HEK293 (cell line): ENCODE results near the gene EQTN.

Experiments used
- ZEB2 ChIP-seq: fragments of 450-650 bp; formaldehyde crosslinking; IDR thresholded peaks from 2 replicates; pipeline ENCODE4 v1.5.1; 2016; ENCODE audit warnings: missing biosample characterization, missing genetic modification characterization
- TF ChIP-seq, protein P1 (sequence below): fragments of 450-650 bp; formaldehyde crosslinking; IDR thresholded peaks from 2 replicates; pipeline ENCODE4 v1.5.1; 2016; ENCODE audit warnings: missing biosample characterization, missing genetic modification characterization

DNA sequence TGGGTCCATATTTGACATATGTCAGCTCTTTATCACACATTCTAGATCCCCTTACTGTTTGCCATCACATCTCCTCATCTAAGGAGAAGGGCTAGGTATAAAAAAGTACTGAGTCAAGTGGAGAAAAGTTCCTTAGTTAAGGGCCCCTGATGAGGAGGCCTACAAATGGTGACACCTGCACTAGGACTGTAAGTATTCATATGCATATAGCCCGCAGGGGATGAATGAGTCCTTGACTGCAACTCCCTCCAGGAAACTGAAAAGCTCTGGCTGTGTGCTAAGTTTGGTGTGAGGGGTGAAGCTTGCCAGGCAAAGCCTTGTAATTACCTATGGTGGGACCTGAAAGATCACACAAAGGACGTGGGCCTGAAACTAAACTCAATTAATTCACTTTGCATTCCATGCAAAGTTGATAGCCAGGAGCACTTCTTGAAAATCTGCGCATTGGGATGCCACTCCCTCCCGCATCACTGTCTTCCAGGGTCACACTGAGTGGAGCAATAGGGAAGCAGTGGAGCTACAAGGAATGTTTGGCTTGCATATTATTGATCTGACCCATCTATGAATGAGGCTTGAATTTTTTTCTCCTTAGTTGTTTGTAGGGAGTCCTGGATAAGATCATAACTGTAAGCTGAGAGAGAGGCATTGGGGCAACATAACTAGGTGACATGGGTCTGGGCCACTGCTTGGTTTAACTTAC lies 11.9 kb upstream of the EQTN start:
- TF ChIP-seq, protein P1, sequence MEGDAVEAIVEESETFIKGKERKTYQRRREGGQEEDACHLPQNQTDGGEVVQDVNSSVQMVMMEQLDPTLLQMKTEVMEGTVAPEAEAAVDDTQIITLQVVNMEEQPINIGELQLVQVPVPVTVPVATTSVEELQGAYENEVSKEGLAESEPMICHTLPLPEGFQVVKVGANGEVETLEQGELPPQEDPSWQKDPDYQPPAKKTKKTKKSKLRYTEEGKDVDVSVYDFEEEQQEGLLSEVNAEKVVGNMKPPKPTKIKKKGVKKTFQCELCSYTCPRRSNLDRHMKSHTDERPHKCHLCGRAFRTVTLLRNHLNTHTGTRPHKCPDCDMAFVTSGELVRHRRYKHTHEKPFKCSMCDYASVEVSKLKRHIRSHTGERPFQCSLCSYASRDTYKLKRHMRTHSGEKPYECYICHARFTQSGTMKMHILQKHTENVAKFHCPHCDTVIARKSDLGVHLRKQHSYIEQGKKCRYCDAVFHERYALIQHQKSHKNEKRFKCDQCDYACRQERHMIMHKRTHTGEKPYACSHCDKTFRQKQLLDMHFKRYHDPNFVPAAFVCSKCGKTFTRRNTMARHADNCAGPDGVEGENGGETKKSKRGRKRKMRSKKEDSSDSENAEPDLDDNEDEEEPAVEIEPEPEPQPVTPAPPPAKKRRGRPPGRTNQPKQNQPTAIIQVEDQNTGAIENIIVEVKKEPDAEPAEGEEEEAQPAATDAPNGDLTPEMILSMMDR (tag by site-specific recombination), result no peak
- no peak for TF ChIP-seq ZEB2 (tag by site-specific recombination)
